Keratinocyte (primary cell): ENCODE data around the gene C4orf50.

Source experiments
- EZH2 ChIP-seq: IDR thresholded peaks from one replicate; pipeline ENCODE4 v1.6.1; 2012; ENCODE audit warnings: inconsistent platforms, mild to moderate bottlenecking, low read length, moderate library complexity
- TF ChIP-seq, protein P1 (sequence below), 3 experiments: IDR thresholded peaks in 1 of 3; conservative IDR thresholded peaks in 1 of 3; optimal IDR thresholded peaks in 1 of 3; 2 replicates in 2 of 3; 3 replicates in 1 of 3; pipeline versions ENCODE3 to v1.5.1; 2011; ENCODE audit warnings: low read length in 3 of 3, mild to moderate bottlenecking in 3 of 3, moderate library complexity in 2 of 3, control low read depth in 1 of 3, inconsistent platforms in 1 of 3; ENCODE audit not compliant: insufficient read depth in 2 of 3; ENCODE audit errors: extremely low read depth in 1 of 3

DNA sequence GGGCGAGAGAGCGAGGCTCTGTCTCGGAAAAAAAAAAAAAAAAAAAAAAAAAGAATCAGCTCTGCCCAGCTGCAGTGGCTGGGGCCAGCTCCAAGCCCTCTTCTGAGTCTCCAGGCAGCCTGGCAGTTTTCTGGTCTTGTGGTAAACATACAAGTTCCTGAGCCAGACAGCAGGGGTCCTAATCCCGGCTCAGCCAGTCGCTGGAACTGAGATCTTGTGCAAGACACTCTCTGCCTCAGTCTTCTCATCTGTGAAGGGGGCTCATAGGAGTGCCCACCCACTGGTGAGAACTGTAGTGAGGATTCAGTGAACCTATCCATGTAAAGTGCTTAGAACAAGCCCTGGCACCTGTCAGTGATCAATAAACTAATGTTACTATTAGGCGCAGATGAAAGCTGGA is 41.8 kb downstream of the C4orf50 start:
- TF ChIP-seq, protein P1, sequence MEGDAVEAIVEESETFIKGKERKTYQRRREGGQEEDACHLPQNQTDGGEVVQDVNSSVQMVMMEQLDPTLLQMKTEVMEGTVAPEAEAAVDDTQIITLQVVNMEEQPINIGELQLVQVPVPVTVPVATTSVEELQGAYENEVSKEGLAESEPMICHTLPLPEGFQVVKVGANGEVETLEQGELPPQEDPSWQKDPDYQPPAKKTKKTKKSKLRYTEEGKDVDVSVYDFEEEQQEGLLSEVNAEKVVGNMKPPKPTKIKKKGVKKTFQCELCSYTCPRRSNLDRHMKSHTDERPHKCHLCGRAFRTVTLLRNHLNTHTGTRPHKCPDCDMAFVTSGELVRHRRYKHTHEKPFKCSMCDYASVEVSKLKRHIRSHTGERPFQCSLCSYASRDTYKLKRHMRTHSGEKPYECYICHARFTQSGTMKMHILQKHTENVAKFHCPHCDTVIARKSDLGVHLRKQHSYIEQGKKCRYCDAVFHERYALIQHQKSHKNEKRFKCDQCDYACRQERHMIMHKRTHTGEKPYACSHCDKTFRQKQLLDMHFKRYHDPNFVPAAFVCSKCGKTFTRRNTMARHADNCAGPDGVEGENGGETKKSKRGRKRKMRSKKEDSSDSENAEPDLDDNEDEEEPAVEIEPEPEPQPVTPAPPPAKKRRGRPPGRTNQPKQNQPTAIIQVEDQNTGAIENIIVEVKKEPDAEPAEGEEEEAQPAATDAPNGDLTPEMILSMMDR (optimal IDR thresholded peaks at IDR 0.05 in 1 of 3, IDR thresholded peaks at IDR 0.05 in 1 of 3, conservative IDR thresholded peaks at IDR 0.05 in 1 of 3; ENCODE audit: extremely low read depth in 1 of 3, insufficient read depth in 2 of 3, low read length in 3 of 3) = no peak
- TF ChIP-seq EZH2 = no peak
